K562 (cell line): ENCODE results near the gene SDR9C7. TPM values are rescaled to one million over a fixed set of nuclear protein-coding genes. Genes with fewer than 3 reads are reported as not detected.
A peak's percentile ranks its signal among the peaks of the same experiment; 100 is the strongest.

Experiments used
- ARID3A ChIP-seq: IDR thresholded peaks from 2 replicates; pipeline ENCODE4 v1.6.1; 2012; ENCODE audit warnings: low read depth, low read length, improper control_type of control experiment, borderline replicate concordance
- CHD4 ChIP-seq: fragments of 200-600 bp; sonication (generic); IDR thresholded peaks from 3 replicates; pipeline ENCODE4 v1.6.1; 2012; ENCODE audit warnings: low read depth, mild to moderate bottlenecking, mixed read lengths, low read length, inconsistent platforms; ENCODE audit not compliant: insufficient read depth, insufficient replicate concordance, poor library complexity, severe bottlenecking
- COPS2 ChIP-seq: fragments of 450-650 bp; conservative IDR thresholded peaks from 2 replicates; pipeline ENCODE4 v1.6.1; 2016; ENCODE audit warnings: mild to moderate bottlenecking, moderate library complexity
- EZH2 ChIP-seq: IDR thresholded peaks from 2 replicates; pipeline ENCODE4 v1.6.1; 2012; ENCODE audit warnings: low read depth, mild to moderate bottlenecking, inconsistent platforms, low read length, borderline replicate concordance
- IRF9 ChIP-seq: fragments of 450-650 bp; IDR thresholded peaks from 2 replicates; pipeline ENCODE4 v1.6.1; 2016; ENCODE audit warnings: missing biosample characterization, missing genetic modification characterization
- NEUROD1 ChIP-seq: fragments of 150-350 bp; IDR thresholded peaks from 2 replicates; pipeline ENCODE4 v1.6.1; 2014; ENCODE audit warnings: borderline replicate concordance, low read length, low read depth; ENCODE audit not compliant: partially characterized antibody
- NFIX ChIP-seq: fragments of 250-450 bp; sonication (Bioruptor Pico); IDR thresholded peaks from 2 replicates; pipeline ENCODE4 v1.4.0; 2020; ENCODE audit warnings: low read depth, mild to moderate bottlenecking, moderate library complexity
- SRSF9 ChIP-seq: fragments of 200-400 bp; formaldehyde crosslinking; IDR thresholded peaks from 2 replicates; pipeline ENCODE4 v1.6.1; 2017; ENCODE audit warnings: low read depth, low read length, borderline replicate concordance
- STAG1 ChIP-seq: sonication (generic); formaldehyde crosslinking; IDR thresholded peaks from 2 replicates; pipeline ENCODE4 v1.5.0; 2020; ENCODE audit warnings: missing genetic modification reagents, borderline replicate concordance
- ZC3H4 ChIP-seq: sonication (generic); formaldehyde crosslinking; IDR thresholded peaks from 2 replicates; pipeline ENCODE4 v1.9.0; 2021; ENCODE audit warnings: missing genetic modification reagents, borderline replicate concordance
- ZNF121 ChIP-seq: sonication (generic); formaldehyde crosslinking; conservative IDR thresholded peaks from 2 replicates; pipeline ENCODE4 v1.8.0; 2022; ENCODE audit warnings: missing genetic modification reagents
- ZNF165 ChIP-seq: fragments of 250-450 bp; sonication (Bioruptor Pico); IDR thresholded peaks from 2 replicates; pipeline ENCODE4 v1.4.0; 2020; ENCODE audit warnings: borderline replicate concordance
- ZNF224 ChIP-seq: sonication (generic); formaldehyde crosslinking; IDR thresholded peaks from 2 replicates; pipeline ENCODE4 v1.8.0; 2022; ENCODE audit warnings: mild to moderate bottlenecking, missing genetic modification reagents
- ZNF431 ChIP-seq: sonication (generic); formaldehyde crosslinking; IDR thresholded peaks from 2 replicates; pipeline ENCODE4 v1.8.0; 2022; ENCODE audit warnings: mild to moderate bottlenecking, missing genetic modification reagents
- ZNF668 ChIP-seq: fragments of 250-450 bp; sonication (Bioruptor Pico); IDR thresholded peaks from 2 replicates; pipeline ENCODE4 v1.8.0; 2022; ENCODE audit warnings: mild to moderate bottlenecking, inconsistent platforms
- ZNF717 ChIP-seq: fragments of 250-450 bp; sonication (Bioruptor Pico); IDR thresholded peaks from 2 replicates; pipeline ENCODE4 v1.5.0; 2021
- polyA plus RNA-seq, 8 experiments: library from polyadenylated mRNA; depleted of rRNA in 4 of 8; stranded (reverse) in 5 of 8; unstranded in 3 of 8; fragments of >200 nt; fragmentation: Nextera tagmentation in 2 of 8; fragmentation: Illumina TruSeq in 1 of 8; extraction: Ambion mirVana in 2 of 8; extraction: Trizol in 1 of 8; gene quantifications; 2 replicates each; pipeline versions ENCODE4 v1.2.1 to v1.2.3, GENCODE V29; 2011 to 2014; ENCODE audit warnings: inconsistent platforms in 1 of 8, missing spikeins in 1 of 8
- total RNA-seq, 7 experiments: library from RNA; depleted of rRNA in 6 of 7; stranded (reverse); fragments of >200 nt in 6 of 7; fragmentation: Illumina TruSeq in 2 of 7; extraction: Trizol in 2 of 7; gene quantifications; 2 replicates each; pipeline versions ENCODE4 v1.2.1 to v1.2.3, GENCODE V29; 2011 to 2021; ENCODE audit warnings: low replicate concordance in 1 of 7
- TF ChIP-seq, protein P1 (sequence below): fragments of 250-450 bp; sonication (Bioruptor Pico); IDR thresholded peaks from 2 replicates; pipeline ENCODE4 v1.4.0; 2020; ENCODE audit warnings: borderline replicate concordance
- TF ChIP-seq, protein P2 (sequence below), 3 experiments: fragments of 200-800 bp in 1 of 3; fragments of 250-450 bp in 1 of 3; fragments of 450-650 bp in 1 of 3; sonication (Bioruptor Pico) in 1 of 3; sonication (Bioruptor generic) in 1 of 3; formaldehyde crosslinking in 1 of 3; IDR thresholded peaks; 2 replicates each; pipeline versions ENCODE4 v1.6.1 to v1.8.0; 2016 to 2022; ENCODE audit warnings: mild to moderate bottlenecking in 2 of 3, missing genetic modification characterization in 2 of 3, missing compliant biosample characterization in 1 of 3, moderate library complexity in 1 of 3
- TF ChIP-seq, protein P3 (sequence below): fragments of 450-650 bp; IDR thresholded peaks from 2 replicates; pipeline ENCODE4 v1.6.1; 2014; ENCODE audit warnings: low read depth, mild to moderate bottlenecking, moderate library complexity, borderline replicate concordance

Gene SDR9C7
- total and polyA plus RNA-seq, 9 of the 15 experiments (the other 6 are each of a cell fraction or from before 2014, with no cell fraction given) = 0.04 to 0.59 (median 0.06) TPM; not detected in 6

GRCh38 chr12:56900583-56900982 lies 33.6 kb downstream of the SDR9C7 start (continued):
- TF ChIP-seq ZNF668 (CRISPR knock-in tag) (no peak), NEUROD1 (peak; percentile 51), ARID3A (no peak), ZNF431 (CRISPR knock-in tag) (no peak), COPS2 (no peak), NFIX (CRISPR knock-in tag) (no peak), STAG1 (CRISPR knock-in tag) (no peak), EZH2 (no peak), ZNF224 (no peak), ZNF717 (CRISPR knock-in tag) (no peak), CHD4 (no peak), IRF9 (no peak), ZC3H4 (CRISPR knock-in tag) (no peak), ZNF121 (CRISPR knock-in tag) (no peak), SRSF9 (no peak), ZNF165 (no peak)
- TF ChIP-seq, protein P1, sequence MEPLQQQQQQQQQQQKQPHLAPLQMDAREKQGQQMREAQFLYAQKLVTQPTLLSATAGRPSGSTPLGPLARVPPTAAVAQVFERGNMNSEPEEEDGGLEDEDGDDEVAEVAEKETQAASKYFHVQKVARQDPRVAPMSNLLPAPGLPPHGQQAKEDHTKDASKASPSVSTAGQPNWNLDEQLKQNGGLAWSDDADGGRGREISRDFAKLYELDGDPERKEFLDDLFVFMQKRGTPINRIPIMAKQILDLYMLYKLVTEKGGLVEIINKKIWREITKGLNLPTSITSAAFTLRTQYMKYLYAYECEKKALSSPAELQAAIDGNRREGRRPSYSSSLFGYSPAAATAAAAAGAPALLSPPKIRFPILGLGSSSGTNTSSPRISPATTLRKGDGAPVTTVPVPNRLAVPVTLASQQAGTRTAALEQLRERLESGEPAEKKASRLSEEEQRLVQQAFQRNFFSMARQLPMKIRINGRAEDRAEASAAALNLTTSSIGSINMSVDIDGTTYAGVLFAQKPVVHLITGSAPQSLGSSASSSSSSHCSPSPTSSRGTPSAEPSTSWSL (CRISPR knock-in tag) = no peak
- TF ChIP-seq, protein P2, sequence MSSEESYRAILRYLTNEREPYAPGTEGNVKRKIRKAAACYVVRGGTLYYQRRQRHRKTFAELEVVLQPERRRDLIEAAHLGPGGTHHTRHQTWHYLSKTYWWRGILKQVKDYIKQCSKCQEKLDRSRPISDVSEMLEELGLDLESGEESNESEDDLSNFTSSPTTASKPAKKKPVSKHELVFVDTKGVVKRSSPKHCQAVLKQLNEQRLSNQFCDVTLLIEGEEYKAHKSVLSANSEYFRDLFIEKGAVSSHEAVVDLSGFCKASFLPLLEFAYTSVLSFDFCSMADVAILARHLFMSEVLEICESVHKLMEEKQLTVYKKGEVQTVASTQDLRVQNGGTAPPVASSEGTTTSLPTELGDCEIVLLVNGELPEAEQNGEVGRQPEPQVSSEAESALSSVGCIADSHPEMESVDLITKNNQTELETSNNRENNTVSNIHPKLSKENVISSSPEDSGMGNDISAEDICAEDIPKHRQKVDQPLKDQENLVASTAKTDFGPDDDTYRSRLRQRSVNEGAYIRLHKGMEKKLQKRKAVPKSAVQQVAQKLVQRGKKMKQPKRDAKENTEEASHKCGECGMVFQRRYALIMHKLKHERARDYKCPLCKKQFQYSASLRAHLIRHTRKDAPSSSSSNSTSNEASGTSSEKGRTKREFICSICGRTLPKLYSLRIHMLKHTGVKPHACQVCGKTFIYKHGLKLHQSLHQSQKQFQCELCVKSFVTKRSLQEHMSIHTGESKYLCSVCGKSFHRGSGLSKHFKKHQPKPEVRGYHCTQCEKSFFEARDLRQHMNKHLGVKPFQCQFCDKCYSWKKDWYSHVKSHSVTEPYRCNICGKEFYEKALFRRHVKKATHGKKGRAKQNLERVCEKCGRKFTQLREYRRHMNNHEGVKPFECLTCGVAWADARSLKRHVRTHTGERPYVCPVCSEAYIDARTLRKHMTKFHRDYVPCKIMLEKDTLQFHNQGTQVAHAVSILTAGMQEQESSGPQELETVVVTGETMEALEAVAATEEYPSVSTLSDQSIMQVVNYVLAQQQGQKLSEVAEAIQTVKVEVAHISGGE (CRISPR knock-in tag; IDR thresholded peaks at IDR 0.05) = no peak
- TF ChIP-seq, protein P3, sequence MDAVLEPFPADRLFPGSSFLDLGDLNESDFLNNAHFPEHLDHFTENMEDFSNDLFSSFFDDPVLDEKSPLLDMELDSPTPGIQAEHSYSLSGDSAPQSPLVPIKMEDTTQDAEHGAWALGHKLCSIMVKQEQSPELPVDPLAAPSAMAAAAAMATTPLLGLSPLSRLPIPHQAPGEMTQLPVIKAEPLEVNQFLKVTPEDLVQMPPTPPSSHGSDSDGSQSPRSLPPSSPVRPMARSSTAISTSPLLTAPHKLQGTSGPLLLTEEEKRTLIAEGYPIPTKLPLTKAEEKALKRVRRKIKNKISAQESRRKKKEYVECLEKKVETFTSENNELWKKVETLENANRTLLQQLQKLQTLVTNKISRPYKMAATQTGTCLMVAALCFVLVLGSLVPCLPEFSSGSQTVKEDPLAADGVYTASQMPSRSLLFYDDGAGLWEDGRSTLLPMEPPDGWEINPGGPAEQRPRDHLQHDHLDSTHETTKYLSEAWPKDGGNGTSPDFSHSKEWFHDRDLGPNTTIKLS = no peak
